Kidney epithelial cell (primary cell): Measurements from ENCODE around the gene ACKR2. TPM values are rescaled to one million over a fixed set of nuclear protein-coding genes. Genes with fewer than 3 reads are reported as not detected.

Source experiments
- DNase-seq: peaks from one replicate; pipeline ENCODE4 v3.0.0-alpha.2; 2010; ENCODE audit warnings: low read depth
- H3K27me3 ChIP-seq: 2 replicates; pipeline ENCODE4 v1.6.0; 2011; ENCODE audit warnings: low read length; ENCODE audit not compliant: control insufficient read depth, insufficient read depth
- H3K36me3 ChIP-seq: 2 replicates; pipeline ENCODE4 v1.5.1; 2011; ENCODE audit warnings: low read length; ENCODE audit not compliant: control insufficient read depth, insufficient read depth
- H3K4me3 ChIP-seq: 2 replicates; pipeline ENCODE4 v1.5.1; 2011; ENCODE audit warnings: low read depth, mild to moderate bottlenecking, control low read depth, low read length
- total RNA-seq: library from RNA; depleted of rRNA; stranded (reverse); fragments of >200 nt; gene quantifications from 2 replicates; pipeline ENCODE4 v1.2.3, GENCODE V29; 2015
- TF ChIP-seq, protein P1 (sequence below): IDR thresholded peaks from 2 replicates; pipeline ENCODE4 v1.5.1; 2011; ENCODE audit warnings: mild to moderate bottlenecking, moderate library complexity, low read length, control low read depth, inconsistent platforms; ENCODE audit not compliant: insufficient read depth, poor library complexity, severe bottlenecking

ACKR2 gene
- total RNA-seq, 1 donor from 2014 or later, result 6.2 TPM

DNA sequence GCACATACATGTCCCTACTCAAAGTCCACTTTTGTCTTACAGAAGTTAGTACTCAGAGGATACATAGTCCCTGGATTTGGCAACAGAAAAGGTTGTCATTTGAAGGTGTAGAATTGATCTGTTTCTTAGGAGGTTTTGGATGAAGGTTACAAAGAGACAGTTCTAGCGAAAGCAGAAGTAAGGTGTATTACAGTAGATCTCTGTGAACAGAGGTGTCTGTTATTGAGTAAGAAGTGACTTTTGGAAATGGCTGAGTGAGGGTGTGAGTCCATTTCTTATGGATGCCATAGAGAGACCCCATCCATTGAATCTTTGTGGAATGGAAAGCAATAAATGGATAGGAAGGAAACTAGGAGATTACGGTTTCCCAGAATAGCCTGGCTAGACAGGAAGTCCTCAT is 102.3 kb downstream of the ACKR2 start:
- H3K4me3 ChIP-seq, result no peak overlapping the region
- DNase-seq, result no peak
- no peaks in the 10 kb centered on the region for H3K27me3 ChIP-seq
- TF ChIP-seq, protein P1, sequence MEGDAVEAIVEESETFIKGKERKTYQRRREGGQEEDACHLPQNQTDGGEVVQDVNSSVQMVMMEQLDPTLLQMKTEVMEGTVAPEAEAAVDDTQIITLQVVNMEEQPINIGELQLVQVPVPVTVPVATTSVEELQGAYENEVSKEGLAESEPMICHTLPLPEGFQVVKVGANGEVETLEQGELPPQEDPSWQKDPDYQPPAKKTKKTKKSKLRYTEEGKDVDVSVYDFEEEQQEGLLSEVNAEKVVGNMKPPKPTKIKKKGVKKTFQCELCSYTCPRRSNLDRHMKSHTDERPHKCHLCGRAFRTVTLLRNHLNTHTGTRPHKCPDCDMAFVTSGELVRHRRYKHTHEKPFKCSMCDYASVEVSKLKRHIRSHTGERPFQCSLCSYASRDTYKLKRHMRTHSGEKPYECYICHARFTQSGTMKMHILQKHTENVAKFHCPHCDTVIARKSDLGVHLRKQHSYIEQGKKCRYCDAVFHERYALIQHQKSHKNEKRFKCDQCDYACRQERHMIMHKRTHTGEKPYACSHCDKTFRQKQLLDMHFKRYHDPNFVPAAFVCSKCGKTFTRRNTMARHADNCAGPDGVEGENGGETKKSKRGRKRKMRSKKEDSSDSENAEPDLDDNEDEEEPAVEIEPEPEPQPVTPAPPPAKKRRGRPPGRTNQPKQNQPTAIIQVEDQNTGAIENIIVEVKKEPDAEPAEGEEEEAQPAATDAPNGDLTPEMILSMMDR, result no peak
- H3K36me3 ChIP-seq, result no peaks in the 10 kb centered on the region

DNA sequence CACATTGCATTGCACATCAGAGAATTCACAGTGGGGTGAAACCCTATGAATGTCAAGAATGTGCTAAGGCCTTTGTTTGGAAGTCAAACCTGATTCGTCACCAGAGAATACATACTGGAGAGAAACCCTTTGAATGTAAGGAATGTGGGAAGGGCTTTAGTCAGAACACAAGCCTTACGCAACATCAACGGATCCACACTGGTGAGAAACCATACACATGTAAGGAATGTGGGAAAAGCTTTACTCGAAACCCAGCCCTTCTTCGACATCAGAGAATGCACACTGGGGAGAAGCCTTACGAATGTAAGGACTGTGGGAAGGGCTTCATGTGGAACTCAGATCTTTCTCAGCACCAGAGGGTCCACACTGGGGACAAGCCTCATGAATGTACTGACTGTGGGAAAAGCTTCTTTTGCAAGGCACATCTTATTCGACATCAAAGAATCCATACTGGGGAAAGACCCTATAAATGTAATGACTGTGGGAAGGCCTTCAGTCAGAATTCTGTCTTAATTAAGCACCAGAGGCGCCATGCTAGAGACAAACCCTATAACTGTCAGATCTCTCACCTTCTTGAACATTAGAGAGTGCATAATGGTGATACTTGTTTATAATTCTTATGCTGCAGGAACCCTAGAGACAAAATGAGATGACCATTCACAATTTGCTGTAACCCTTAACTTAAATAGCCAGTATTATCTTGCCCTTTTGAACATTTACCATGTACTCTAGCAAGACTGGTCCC is 105.7 kb downstream of the ACKR2 start:
- DNase-seq, result no peak
- Histone ChIP-seq H3K27me3 (no peaks in the 10 kb centered on the region), H3K4me3 (no peak overlapping the region), H3K36me3 (no peaks in the 10 kb centered on the region)
- TF ChIP-seq, protein P1, result no peak

Other genes starting within 250 kb of the ACKR2 start
- 63.8 and 73.3 TPM in 2 replicates for gene SEC22C, start 227.5 kb upstream of the ACKR2 start, total RNA-seq
- 31.6 and 31.8 TPM in 2 replicates for gene SS18L2, start 218.6 kb upstream of the ACKR2 start, total RNA-seq
- 29.8 and 34.9 TPM in 2 replicates for gene NKTR, start 208.8 kb upstream of the ACKR2 start, total RNA-seq
- 8.8 and 11.1 TPM in 2 replicates for gene ZBTB47, start 155.7 kb upstream of the ACKR2 start, total RNA-seq
- not detected in 2 replicates for gene KLHL40, start 123.9 kb upstream of the ACKR2 start, total RNA-seq
- not detected in 2 replicates for gene HHATL, start 106.6 kb upstream of the ACKR2 start, total RNA-seq
- gene CCDC13, start 36.2 kb upstream of the ACKR2 start, total RNA-seq, result 0.33 and 2.1 TPM in 2 replicates
- 181 and 190 TPM in 2 replicates for gene HIGD1A, start 5.0 kb upstream of the ACKR2 start, total RNA-seq
- not detected in 2 replicates for gene CYP8B1, start 66.4 kb downstream of the ACKR2 start, total RNA-seq
- gene ZNF662, start 96.7 kb downstream of the ACKR2 start, total RNA-seq, result 4.1 and 5.3 TPM in 2 replicates
- gene GASK1A, start 169.9 kb downstream of the ACKR2 start, total RNA-seq, result 1.0 and 2.3 TPM in 2 replicates